Prostate gland (tissue), 1 donor: ENCODE measurements around the gene NPHP3.

Experiments
- POLR2A ChIP-seq: fragments of 450-650 bp; IDR thresholded peaks from one replicate; pipeline ENCODE4 v1.6.1; 2016; ENCODE audit warnings: antibody characterized with exemption, mild to moderate bottlenecking
- POLR2AphosphoS5 ChIP-seq: sonication (generic); formaldehyde crosslinking; IDR thresholded peaks from one replicate; pipeline ENCODE4 v1.6.1; 2017; ENCODE audit warnings: antibody characterized with exemption

- TF ChIP-seq POLR2A (no peak), POLR2AphosphoS5 (no peak)
Observed at GRCh38 chr3:132710311-132710710, 11.9 kb downstream of the NPHP3 start.
